Activated CD8-positive, alpha-beta T cell treated with anti-CD3 and anti-CD28 coated beads for 36 hours (primary cell): ENCODE results near the gene KLHL2. TPM values are rescaled to one million over a fixed set of nuclear protein-coding genes. Genes with fewer than 3 reads are reported as not detected.

ENCODE experiments used
- ATAC-seq: fragments of 200-7000 bp; cut with Tn5 transposase; one replicate; pipeline ENCODE4 v1.10.0; 2021; ENCODE audit warnings: mild to moderate bottlenecking, moderate library complexity
- CTCF ChIA-PET: fragments of 350-600 bp; sonication (Branson Sonifier 250); formaldehyde crosslinking; loops from one replicate; lab custom pipeline; 2021; ENCODE audit warnings: antibody characterized with exemption; lab: Charles Lee
- POLR2A ChIA-PET: fragments of 350-600 bp; sonication (Branson Sonifier 250); formaldehyde crosslinking; loops from one replicate; lab custom pipeline; 2021; ENCODE audit warnings: antibody characterized with exemption; lab: Charles Lee
- DNase-seq: peaks from one replicate; pipeline ENCODE4 v3.0.0-alpha.2; 2020
- H3K27ac Mint-ChIP-seq: one replicate; pipeline ENCODE4 v1.8.0; 2021; ENCODE audit warnings: mild to moderate bottlenecking, mixed read lengths
- H3K27me3 Mint-ChIP-seq: one replicate; pipeline ENCODE4 v1.8.0; 2021; ENCODE audit warnings: mixed read lengths
- H3K36me3 Mint-ChIP-seq: one replicate; pipeline ENCODE4 v1.8.0; 2021; ENCODE audit warnings: low read depth, mixed read lengths
- H3K4me1 Mint-ChIP-seq: one replicate; pipeline ENCODE4 v1.8.0; 2021; ENCODE audit warnings: low read depth, mixed read lengths
- H3K4me3 Mint-ChIP-seq: one replicate; pipeline ENCODE4 v1.8.0; 2021; ENCODE audit warnings: mild to moderate bottlenecking, moderate library complexity, mixed read lengths
- H3K9me3 Mint-ChIP-seq: one replicate; pipeline ENCODE4 v1.8.0; 2021; ENCODE audit warnings: mixed read lengths
- intact Hi-C: fragments of 100-400 bp; cut with micrococcal nuclease; formaldehyde crosslinking; loops from one replicate; pipeline ENCODE4 v1.10.0; 2022
- total RNA-seq, 2 experiments: library from RNA; stranded (reverse); gene quantifications; one replicate each; pipeline ENCODE4 v1.2.3, GENCODE V29; 2021
- TF ChIP-seq, protein P1 (sequence below): fragments of 200-600 bp; IDR thresholded peaks from one replicate; pipeline ENCODE4 v1.8.0; 2022; ENCODE audit warnings: antibody characterized with exemption, mild to moderate bottlenecking

Gene KLHL2
- total RNA-seq, 2 experiments from 2014 or later: 24.5 to 29.4 TPM

DNA sequence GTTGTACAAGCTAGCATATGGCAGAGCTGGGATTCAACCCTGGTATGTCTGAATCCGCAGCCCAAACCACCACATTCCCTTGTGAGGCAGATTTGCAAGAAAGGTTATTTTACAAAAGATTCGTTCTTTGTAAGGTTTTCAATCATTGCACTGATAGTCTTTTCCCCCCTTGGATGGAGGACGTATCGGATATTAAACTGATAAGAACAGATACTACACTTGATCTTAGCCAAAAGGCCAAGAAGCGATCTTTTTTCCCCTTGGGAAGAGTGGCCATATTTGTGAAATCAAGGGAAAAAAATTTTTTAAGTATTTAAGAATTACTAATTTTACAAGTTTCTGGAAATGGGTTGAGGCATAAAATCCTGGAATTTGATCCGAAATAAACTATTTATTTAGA, 85.7 kb downstream of the KLHL2 start:
- Mint-ChIP-seq H3K4me3 (no peak overlapping the region), H3K36me3 (peaks cover 22% of the 10 kb centered on the region), H3K4me1 (peaks cover 32% of the 10 kb centered on the region), H3K27me3 (no peaks in the 10 kb centered on the region), H3K27ac (no peak overlapping the region), H3K9me3 (no peaks in the 10 kb centered on the region)
- DNase-seq: no peak
- no peak for ATAC-seq
- CTCF ChIA-PET: no interaction called here
- POLR2A ChIA-PET: interaction anchor here (0.6 kb wide), 1 partner anchor 130 kb away, joined by 4 read pairs; no protein-coding TSS in a partner anchor
- intact Hi-C loops: no loop called here
- TF ChIP-seq, protein P1, sequence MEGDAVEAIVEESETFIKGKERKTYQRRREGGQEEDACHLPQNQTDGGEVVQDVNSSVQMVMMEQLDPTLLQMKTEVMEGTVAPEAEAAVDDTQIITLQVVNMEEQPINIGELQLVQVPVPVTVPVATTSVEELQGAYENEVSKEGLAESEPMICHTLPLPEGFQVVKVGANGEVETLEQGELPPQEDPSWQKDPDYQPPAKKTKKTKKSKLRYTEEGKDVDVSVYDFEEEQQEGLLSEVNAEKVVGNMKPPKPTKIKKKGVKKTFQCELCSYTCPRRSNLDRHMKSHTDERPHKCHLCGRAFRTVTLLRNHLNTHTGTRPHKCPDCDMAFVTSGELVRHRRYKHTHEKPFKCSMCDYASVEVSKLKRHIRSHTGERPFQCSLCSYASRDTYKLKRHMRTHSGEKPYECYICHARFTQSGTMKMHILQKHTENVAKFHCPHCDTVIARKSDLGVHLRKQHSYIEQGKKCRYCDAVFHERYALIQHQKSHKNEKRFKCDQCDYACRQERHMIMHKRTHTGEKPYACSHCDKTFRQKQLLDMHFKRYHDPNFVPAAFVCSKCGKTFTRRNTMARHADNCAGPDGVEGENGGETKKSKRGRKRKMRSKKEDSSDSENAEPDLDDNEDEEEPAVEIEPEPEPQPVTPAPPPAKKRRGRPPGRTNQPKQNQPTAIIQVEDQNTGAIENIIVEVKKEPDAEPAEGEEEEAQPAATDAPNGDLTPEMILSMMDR: no peak

DNA sequence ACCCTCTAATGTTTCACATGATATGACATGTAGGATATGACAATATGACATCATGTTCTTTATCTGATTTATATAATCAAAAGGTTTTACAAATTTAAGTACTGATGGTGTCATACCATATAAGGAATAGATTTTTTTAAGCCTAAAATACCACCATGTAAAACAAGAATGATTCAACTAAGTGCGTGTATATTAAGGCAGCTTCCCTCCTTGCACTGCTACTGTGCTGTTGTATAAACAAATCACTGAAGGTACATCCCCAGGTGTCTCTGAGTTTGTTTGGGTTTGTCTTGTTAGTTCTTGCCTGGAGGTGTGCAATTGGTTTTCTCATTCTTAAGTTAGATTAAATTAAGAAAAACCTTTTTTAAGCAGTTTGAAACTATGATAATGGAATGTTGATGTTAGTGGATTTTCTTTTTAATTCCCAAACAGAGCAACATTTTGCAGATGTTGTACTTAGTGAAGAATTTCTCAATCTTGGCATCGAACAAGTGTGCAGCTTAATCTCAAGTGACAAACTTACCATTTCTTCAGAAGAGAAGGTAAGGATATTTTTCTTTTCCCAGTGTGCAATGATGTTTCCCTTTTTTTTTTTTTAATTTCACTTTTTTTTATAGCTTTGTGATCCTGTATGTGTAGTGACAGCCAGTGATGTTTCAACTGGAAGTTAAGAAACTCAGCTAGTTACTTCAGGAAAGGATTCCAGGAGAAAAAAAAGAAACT, 86.7 kb downstream of the KLHL2 start:
- peak overlapping the region; percentile 50 for H3K27ac Mint-ChIP-seq
- ChIA-PET CTCF (interaction anchor here (0.9 to 1.1 kb wide), 2 partner anchors 85 to 163 kb away, joined by 3 read pairs; no protein-coding TSS in a partner anchor), POLR2A (interaction anchor here (0.6 kb wide), 1 partner anchor 129 kb away, joined by 4 read pairs; no protein-coding TSS in a partner anchor)
- DNase-seq: no peak
- intact Hi-C loops: no loop called here
- TF ChIP-seq, protein P1: no peak
- H3K9me3 Mint-ChIP-seq: no peaks in the 10 kb centered on the region
- H3K4me1 Mint-ChIP-seq: peaks cover 23% of the 10 kb centered on the region
- H3K4me3 Mint-ChIP-seq: no peak overlapping the region
- H3K27me3 Mint-ChIP-seq: no peaks in the 10 kb centered on the region
- no peak for ATAC-seq
- peaks cover 24% of the 10 kb centered on the region for H3K36me3 Mint-ChIP-seq

DNA sequence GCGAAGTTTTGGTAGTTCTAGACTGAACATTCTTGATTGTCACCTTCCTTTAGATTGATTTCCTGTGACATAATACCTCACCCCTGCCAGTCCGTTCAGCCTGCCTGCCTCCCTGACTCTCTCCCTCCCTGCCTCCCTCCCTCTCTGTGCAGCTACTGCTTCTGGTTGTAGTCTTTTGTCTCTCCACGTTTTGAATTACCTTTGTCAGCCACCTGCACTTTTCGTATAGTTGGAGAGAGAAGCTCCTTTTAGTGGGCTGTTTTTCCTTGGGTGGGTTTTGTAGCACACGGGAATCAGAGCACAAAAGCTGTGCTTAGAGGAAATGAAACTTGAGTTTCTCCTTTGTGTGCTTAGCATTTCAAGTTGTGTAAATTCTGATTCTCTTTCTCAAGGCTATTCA, 87.5 kb downstream of the KLHL2 start:
- no peaks in the 10 kb centered on the region for H3K9me3 Mint-ChIP-seq
- peaks cover 27% of the 10 kb centered on the region for H3K36me3 Mint-ChIP-seq
- intact Hi-C loops: no loop called here
- DNase-seq (peak; percentile 24), ATAC-seq (peak; percentile 86)
- ChIA-PET CTCF (interaction anchor here (0.9 to 1.1 kb wide), 2 partner anchors 85 to 164 kb away, joined by 3 read pairs; no protein-coding TSS in a partner anchor), POLR2A (no interaction called here)
- no peak overlapping the region for H3K4me3 Mint-ChIP-seq
- H3K4me1 Mint-ChIP-seq: peaks cover 19% of the 10 kb centered on the region
- H3K27ac Mint-ChIP-seq: peak overlapping the region; percentile 50
- H3K27me3 Mint-ChIP-seq: no peaks in the 10 kb centered on the region
- TF ChIP-seq, protein P1: no peak

DNA sequence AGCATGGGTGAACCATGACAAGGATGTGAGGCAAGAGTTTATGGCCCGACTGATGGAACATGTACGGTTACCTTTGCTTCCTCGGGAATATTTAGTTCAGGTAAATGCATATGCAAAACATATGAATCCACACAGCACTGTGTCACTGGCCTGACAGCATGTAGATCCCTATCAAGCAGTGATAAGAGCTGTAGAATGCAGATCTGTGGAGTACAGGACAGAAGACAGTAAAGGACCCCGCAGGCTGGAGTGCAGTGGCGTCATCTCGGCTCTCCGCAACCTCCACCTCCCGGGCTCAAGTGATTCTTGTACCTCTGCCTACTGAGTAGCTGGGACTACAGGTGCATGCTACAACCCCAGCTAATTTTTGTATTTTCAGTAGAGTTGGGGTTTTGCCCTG, 90.3 kb downstream of the KLHL2 start:
- Mint-ChIP-seq H3K4me3 (no peak overlapping the region), H3K27ac (no peak overlapping the region), H3K4me1 (peaks cover 31% of the 10 kb centered on the region), H3K36me3 (peaks cover 27% of the 10 kb centered on the region), H3K9me3 (no peaks in the 10 kb centered on the region), H3K27me3 (no peaks in the 10 kb centered on the region)
- DNase-seq (no peak), ATAC-seq (no peak)
- intact Hi-C loops: no loop called here
- ChIA-PET CTCF (interaction anchor here (1.5 to 1.6 kb wide), 2 partner anchors 14 to 166 kb away, joined by 4 read pairs; no protein-coding TSS in a partner anchor), POLR2A (no interaction called here)
- TF ChIP-seq, protein P1: no peak
